T-helper 2 cell (primary cell): ENCODE measurements around the gene LYRM1.
"Not testable (repeated sequence)": the region's sequence is repeated elsewhere in the genome, so short reads cannot be mapped to it uniquely, and the experiment has no call there.

ENCODE experiments used
- DNase-seq, 5 experiments: peaks; one replicate each; pipeline versions ENCODE4 v3.0.0 to v3.0.0-alpha.2; 2012 to 2022
- total RNA-seq, 2 donors: gene quantifications; one replicate each; lab custom pipeline; 2026; lab: John Stamatoyannopoulos, UW

LYRM1 gene
- total RNA-seq: 15.0 to 21.7 reads per million in 2 donors

DNA sequence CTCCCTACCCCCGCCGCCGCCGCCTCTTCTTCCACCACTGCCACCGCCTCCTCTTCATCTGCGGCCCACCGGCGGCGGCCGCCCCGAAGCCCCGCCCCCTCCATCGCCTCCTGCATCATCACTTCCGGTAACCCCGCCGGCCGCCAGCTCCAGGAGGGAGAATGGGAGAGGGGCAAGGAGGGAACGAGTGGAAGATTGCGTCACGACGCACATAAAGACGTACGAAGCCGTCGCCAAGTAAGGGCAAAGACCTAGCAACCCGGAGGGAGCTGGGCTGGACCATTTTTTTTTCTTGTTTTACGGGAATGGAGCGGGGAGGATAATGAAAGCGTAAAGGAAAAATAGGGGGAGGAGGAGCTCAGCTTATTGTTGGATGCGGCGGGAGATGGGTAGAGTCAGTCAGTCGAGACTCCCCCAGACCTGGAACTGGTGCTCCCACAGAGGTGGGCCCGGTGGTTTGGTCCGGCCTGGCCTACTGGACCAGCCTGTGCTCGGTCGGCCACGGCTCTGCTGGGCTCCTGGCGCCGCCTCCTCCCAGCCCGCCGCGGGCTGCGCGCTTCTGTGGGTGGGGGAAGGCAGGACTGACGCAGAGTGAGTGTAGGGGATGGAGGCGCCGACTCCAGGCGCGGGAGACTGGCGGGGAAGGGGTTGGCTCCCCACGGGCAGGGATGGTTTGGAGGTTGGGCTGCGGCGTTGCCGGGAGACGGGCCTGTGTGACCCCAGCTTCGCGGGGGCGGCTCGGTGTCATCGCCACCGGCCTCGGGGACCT, at the start of gene LYRM1, which contains the start of gene DCUN1D3:
Gene LYRM1, plus strand, starts transcription at position 473 of the 769 bp plus-strand sequence. CDS start 14,785 bp downstream, outside the sequence.
Gene DCUN1D3, minus strand, starts transcription at position 60 of the 769 bp plus-strand sequence. CDS start 37,820 bp downstream, outside the sequence.
- DNase-seq: peak; percentile 75 to 97 (median 84)

- no peak for DNase-seq
These were observed 49.6 kb upstream of the LYRM1 start for GRCh38 chr16:20850981-20851380.

DNA sequence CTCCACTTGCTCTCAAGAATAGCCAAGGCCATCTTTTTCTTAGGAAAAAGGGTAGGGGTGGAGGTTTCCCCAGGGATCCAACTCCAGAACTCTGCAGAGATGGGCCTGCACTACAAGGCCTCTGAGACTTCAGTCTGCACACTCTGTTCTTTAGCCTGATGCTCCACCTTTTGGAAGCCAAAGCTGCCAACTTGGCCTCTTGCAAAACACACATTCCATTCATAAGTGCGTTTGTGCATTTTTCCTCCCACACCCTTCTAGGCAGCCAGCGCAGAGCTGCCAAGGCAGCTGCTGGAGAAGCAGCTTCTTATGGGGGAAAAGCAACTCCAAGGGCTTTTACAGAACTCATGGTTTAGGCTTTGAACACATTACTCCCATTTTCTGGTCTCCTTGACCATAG, 49.0 kb upstream of the LYRM1 start:
- no peak for DNase-seq

- no peak for DNase-seq
These were observed 47.4 kb upstream of the LYRM1 start for GRCh38 chr16:20853143-20853542.

DNA sequence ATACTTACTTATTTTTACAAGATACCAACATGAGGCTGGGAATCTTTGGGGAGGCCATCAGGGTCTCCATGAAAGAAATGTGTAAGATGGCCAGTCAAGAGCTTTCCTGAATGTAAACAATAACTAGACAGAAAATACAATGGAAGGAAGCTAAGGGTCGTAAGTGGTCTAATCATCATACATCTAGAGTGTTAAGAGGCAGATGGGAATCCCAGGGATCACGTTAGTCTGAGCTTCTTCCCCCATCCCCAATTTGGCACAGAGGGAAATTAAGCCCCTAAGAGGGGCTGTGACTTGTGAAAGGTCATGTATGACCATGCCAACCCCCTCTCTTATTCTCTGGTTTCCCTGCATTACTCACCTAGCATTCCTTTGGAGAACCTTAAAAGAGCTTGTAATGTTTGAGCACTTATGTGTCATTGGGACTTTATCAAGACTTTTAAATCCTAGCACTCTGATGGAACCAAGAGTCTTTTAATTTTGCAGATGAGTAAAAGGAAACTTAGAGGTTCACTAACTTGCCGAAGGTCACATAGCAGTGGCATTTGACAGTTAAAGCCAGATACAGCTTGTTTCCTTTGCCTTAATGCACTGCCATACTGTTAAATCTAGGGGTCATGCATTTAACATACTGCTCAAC, 46.5 kb upstream of the LYRM1 start:
- DNase-seq: no peak

DNA sequence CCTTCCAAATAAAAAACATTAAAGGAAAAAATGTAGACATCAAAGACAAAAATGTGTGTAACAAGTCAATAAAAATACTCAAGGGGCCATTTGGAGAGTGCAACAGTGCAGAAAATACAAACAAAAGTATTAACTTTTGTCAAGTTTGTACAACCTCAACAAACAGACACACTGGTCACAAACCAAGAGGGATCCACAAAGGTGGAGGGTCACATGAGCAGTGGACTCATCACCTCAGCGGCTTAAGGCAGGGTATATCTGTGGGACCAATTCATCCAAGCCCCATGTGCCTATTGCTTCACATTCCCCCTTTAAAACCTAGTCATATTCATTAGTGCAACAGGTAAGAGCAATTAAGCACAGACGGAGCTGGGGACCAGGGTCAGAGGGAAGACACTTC, 45.6 kb upstream of the LYRM1 start:
- no peak for DNase-seq

DNA sequence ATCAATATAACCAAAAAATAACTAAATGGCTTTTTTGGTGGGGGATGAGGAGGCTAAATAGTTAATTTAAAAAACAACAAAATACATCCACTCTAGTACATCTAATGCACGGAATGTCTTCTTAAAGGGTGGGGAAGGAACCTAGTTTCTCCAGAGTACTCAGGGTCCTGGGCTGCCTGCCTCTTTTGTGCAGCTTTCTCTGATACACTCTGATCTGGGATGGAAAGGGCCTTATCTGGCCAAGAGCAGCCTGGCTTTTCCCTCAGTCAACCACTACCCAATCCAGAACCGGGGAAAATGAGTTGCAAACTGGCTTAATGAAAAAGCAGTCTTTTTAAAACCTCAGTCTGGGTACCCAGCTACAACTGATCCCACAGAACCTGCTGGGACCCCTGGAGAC, 43.3 kb upstream of the LYRM1 start:
- DNase-seq: no peak

DNA sequence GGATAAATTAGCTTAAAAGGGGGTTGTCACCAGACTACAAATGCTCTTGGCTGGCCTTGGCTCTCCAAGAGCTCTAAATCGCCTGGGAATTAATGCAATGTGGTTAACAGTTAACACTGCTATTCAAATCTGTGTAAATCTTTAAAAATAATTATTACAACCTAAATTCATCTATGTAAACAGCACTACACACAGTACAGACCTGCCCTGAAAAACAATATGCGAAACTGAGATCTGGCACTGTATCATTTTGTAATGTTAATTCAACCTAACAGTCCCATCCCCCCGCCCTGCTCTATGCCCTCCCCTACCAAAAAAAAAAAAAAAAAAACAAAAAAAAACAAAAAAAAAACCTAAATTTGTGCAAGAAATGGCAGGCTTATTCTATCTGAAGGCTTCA, 41.3 kb upstream of the LYRM1 start:
- DNase-seq: no peak

DNA sequence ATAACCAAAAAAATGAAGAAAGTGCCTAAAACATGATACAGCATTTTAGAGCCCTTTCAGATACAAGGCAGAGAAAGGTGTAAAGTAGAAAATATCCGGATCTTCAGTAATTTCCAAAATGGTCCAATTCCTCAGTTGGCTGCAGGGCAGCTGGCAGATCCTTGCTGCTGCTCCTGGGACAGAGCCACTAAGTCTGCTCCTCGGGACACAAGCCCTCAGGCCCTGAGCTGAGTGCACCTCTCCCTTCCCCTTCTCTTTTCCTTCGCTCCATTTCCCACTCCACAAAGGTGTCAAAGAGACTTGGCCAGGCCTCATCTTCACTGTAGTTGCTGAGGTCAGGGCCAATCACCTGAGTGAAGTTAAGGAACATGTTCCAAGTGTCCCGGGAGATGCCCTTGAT, 40.9 kb upstream of the LYRM1 start:
- DNase-seq: no peak

DNA sequence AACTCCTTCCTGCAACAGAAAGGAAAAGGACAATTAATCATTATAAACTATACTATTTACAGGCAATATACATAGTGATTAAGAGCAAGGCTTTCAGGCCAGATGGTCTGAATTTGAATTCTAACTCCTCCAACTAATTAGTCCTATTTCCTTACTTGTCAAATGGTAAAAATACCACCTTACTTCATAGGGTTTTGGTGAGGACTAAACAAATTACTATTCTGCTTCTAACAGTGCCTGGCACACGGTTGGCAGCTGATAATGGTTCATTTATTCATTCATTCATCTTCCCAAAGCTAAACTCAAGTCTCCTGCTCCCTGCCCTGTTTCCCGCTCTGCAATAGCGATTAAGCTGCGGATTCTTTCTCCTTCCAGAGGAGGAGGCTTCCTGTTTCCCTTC, 40.2 kb upstream of the LYRM1 start:
- DNase-seq: no peak

GRCh38 chr16:20860995-20861394, 39.6 kb upstream of the LYRM1 start:
- DNase-seq: not testable (repeated sequence)

GRCh38 chr16:20862162-20862960, 38.2 kb upstream of the LYRM1 start:
- DNase-seq: no peak

- not testable (repeated sequence) for DNase-seq
These were observed 36.2 kb upstream of the LYRM1 start for GRCh38 chr16:20864376-20864775.

GRCh38 chr16:20865420-20866131, 35.0 kb upstream of the LYRM1 start:
- DNase-seq: peak in 1 of 5 experiments; percentile 64

DNA sequence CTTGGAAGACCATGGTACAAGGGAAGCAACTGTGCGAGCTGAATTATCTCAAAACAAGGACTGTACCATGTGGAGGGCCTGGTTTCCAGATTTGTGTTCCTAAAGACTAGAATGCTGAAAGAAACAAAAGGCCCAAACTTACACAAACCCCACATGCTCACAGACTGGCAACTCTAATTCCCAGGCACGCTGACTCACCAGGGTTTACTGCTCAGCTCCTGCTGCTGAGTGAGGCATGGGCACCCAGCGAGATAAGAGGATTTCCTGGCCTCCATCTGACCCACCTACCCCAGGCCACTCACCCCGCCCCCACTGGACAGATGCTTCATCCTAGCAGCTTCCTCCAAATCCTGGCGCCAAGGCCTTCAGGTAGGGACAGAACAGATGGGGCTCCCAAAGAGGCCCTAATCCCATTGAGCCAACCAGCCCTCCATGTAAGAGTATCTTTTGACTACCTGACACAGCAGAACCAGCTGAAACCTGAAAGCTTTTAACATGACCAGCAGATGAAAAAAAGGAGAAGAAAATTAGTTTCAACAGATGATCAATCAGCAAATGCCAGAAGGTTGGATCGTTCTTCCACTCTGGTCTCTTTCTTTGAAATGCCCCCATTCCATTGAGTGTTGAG, 34.3 kb upstream of the LYRM1 start:
- no peak for DNase-seq

DNA sequence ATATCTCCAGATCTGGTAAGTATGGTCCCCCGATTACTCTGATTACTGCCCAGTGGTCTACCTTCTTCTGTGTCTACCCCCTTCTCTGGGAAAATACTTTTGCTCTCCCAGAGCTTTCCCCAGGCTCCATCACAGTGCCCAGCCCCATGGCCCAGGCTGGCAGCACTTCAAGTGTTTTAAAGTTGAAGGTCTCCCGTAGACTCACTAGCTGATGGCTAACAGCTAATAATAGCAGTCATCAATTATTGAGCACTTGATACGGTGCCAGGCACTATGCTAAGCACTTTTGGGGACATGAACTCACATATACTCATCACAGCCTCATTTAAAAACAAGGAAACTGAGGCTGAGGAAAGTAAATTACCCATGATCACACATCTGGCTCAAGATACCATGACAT, 33.8 kb upstream of the LYRM1 start:
- DNase-seq: no peak

- DNase-seq: no peak
These were observed 33.0 kb upstream of the LYRM1 start for GRCh38 chr16:20867585-20867984.

GRCh38 chr16:20868890-20869289, 31.7 kb upstream of the LYRM1 start:
- DNase-seq: no peak

GRCh38 chr16:20870122-20870820, 30.3 kb upstream of the LYRM1 start:
- DNase-seq: no peak

GRCh38 chr16:20871258-20871657, 29.3 kb upstream of the LYRM1 start:
- DNase-seq: no peak
